ENCODE results near the gene CBY2.
"Not testable (repeated sequence)": the region's sequence is repeated elsewhere in the genome, so short reads cannot be mapped to it uniquely, and the experiment has no call there.

CBY2 gene

GRCh38 chr13:45702088-45702487 lies at the start of gene CBY2:
CBY2 (plus strand) TSS chr13:45702320; CDS start chr13:45702391, 71 bp downstream.
- DNase-seq (ENCODE audit: low read depth) = no peak

- DNase-seq (ENCODE audit: low read depth) = no peak
Measured at GRCh38 chr13:45654633-45655349, 47.3 kb upstream of the CBY2 start.

- DNase-seq (ENCODE audit: low read depth) = no peak
Measured at GRCh38 chr13:45658586-45659235, 43.4 kb upstream of the CBY2 start.

GRCh38 chr13:45659536-45659935 lies 42.6 kb upstream of the CBY2 start:
- DNase-seq (ENCODE audit: low read depth) = no peak

GRCh38 chr13:45660458-45660857 lies 41.7 kb upstream of the CBY2 start:
- DNase-seq (ENCODE audit: low read depth) = not testable (repeated sequence)

GRCh38 chr13:45662162-45662561 lies 40.0 kb upstream of the CBY2 start:
- DNase-seq (ENCODE audit: low read depth) = no peak

GRCh38 chr13:45662903-45663302 lies 39.2 kb upstream of the CBY2 start:
- DNase-seq (ENCODE audit: low read depth) = not testable (repeated sequence)

- not testable (repeated sequence) for DNase-seq (ENCODE audit: low read depth)
Measured at GRCh38 chr13:45669626-45670025, 32.5 kb upstream of the CBY2 start.

GRCh38 chr13:45670189-45670885 lies 31.8 kb upstream of the CBY2 start:
- DNase-seq (ENCODE audit: low read depth) = no peak

- no peak for DNase-seq (ENCODE audit: low read depth)
Measured at GRCh38 chr13:45674908-45675307, 27.2 kb upstream of the CBY2 start.

- DNase-seq (ENCODE audit: low read depth) = no peak
Measured at GRCh38 chr13:45678282-45678681, 23.8 kb upstream of the CBY2 start.

- DNase-seq (ENCODE audit: low read depth) = no peak
Measured at GRCh38 chr13:45681113-45681512, 21.0 kb upstream of the CBY2 start.

GRCh38 chr13:45682494-45683008 lies 19.6 kb upstream of the CBY2 start:
- no peak for DNase-seq (ENCODE audit: low read depth)

GRCh38 chr13:45683701-45684100 lies 18.4 kb upstream of the CBY2 start:
- DNase-seq (ENCODE audit: low read depth) = no peak

GRCh38 chr13:45688577-45688976 lies 13.5 kb upstream of the CBY2 start:
- no peak for DNase-seq (ENCODE audit: low read depth)

GRCh38 chr13:45690636-45691035 lies 11.5 kb upstream of the CBY2 start:
- no peak for DNase-seq (ENCODE audit: low read depth)

- no peak for DNase-seq (ENCODE audit: low read depth)
Measured at GRCh38 chr13:45691251-45691650, 10.9 kb upstream of the CBY2 start.

GRCh38 chr13:45691667-45692066 lies 10.5 kb upstream of the CBY2 start:
- DNase-seq (ENCODE audit: low read depth) = no peak

GRCh38 chr13:45695198-45695730 lies 6.9 kb upstream of the CBY2 start:
- DNase-seq (ENCODE audit: low read depth) = no peak

- no peak for DNase-seq (ENCODE audit: low read depth)
Measured at GRCh38 chr13:45696610-45697226, 5.4 kb upstream of the CBY2 start.

GRCh38 chr13:45700971-45701900 lies 884 bp upstream of the CBY2 start:
- DNase-seq (ENCODE audit: low read depth) = no peak
